Measurements from ENCODE around the gene SPEM3. TPM values are rescaled to one million over a fixed set of nuclear protein-coding genes. Genes with fewer than 3 reads are reported as not detected.

The SPEM3 gene
- total and polyA plus RNA-seq, 2 of the 13 experiments (the other 11 are each of a cell fraction or from before 2014, with no cell fraction given) = not detected

GRCh38 chr17:7463372-7463846 lies 34.8 kb downstream of the SPEM3 start (continued):
- TF ChIP-seq SRSF9 (IDR thresholded peaks at IDR 0.05; ENCODE audit: borderline replicate concordance, insufficient read depth, low read depth, low read length, poor library complexity, severe bottlenecking) = no peak
- no peak for TF ChIP-seq SRY (CRISPR knock-in tag; IDR thresholded peaks at IDR 0.05)
- TF ChIP-seq ATF7-NPFF (CRISPR knock-in tag; IDR thresholded peaks at IDR 0.05; ENCODE audit: low read depth) = no peak
- no peak for TF ChIP-seq ZNF569 (CRISPR knock-in tag; IDR thresholded peaks at IDR 0.05; ENCODE audit: borderline replicate concordance)

GRCh38 chr17:7464081-7464480 lies 35.4 kb downstream of the SPEM3 start:
- ChIA-PET CTCF (ENCODE audit: low intra/inter-chr PET ratio, low total read pairs) (no interaction called here), POLR2A (no interaction called here)
- intact Hi-C loops (cut with micrococcal nuclease; ENCODE audit: unreplicated experiment) = no loop called here
- ATAC-seq (no peak), FAIRE-seq (no peak), DNase-seq (ENCODE audit: low spot score) (no peak)
- H3K4me3 ChIP-seq (replicated peaks in 1 of 3; ENCODE audit: insufficient read depth in 1 of 3, low read depth in 2 of 3, low read length in 3 of 3) = no peak overlapping the region
- TF ChIP-seq SNAPC2 (CRISPR knock-in tag; IDR thresholded peaks at IDR 0.05) (no peak), HDAC1 (CRISPR knock-in tag; IDR thresholded peaks at IDR 0.05) (no peak), ZNF552 (CRISPR knock-in tag; IDR thresholded peaks at IDR 0.05; ENCODE audit: borderline replicate concordance) (no peak), NR3C1 (CRISPR knock-in tag; IDR thresholded peaks at IDR 0.05) (no peak), SKI (IDR thresholded peaks at IDR 0.05; ENCODE audit: partially characterized antibody) (no peak), ZNF766 (CRISPR knock-in tag; IDR thresholded peaks at IDR 0.05; ENCODE audit: borderline replicate concordance) (no peak), ATAD3A (CRISPR knock-in tag; IDR thresholded peaks at IDR 0.05) (no peak), ZZZ3 (CRISPR knock-in tag; IDR thresholded peaks at IDR 0.05; ENCODE audit: borderline replicate concordance) (no peak), MBNL3 (CRISPR knock-in tag; conservative IDR thresholded peaks at IDR 0.05) (no peak), JDP2 (CRISPR knock-in tag; IDR thresholded peaks at IDR 0.05; ENCODE audit: borderline replicate concordance) (no peak), HOXA3 (CRISPR knock-in tag; IDR thresholded peaks at IDR 0.05) (no peak), ZFP36 (IDR thresholded peaks at IDR 0.05; ENCODE audit: borderline replicate concordance, low read depth, low read length, partially characterized antibody) (no peak), ZNF160 (CRISPR knock-in tag; IDR thresholded peaks at IDR 0.05) (no peak), GLMP (CRISPR knock-in tag; IDR thresholded peaks at IDR 0.05; ENCODE audit: borderline replicate concordance) (no peak), ZNF484 (CRISPR knock-in tag; IDR thresholded peaks at IDR 0.05; ENCODE audit: borderline replicate concordance, low read depth) (no peak)
- peaks cover 14% of the 10 kb centered on the region; the same call in 1 of the 2 replicates for H3K4me1 ChIP-seq (ENCODE audit: insufficient read depth, low read length)
- no peak overlapping the region for H3K9ac ChIP-seq (ENCODE audit: insufficient read depth, low read depth, low read length)
- H2AFZ ChIP-seq (ENCODE audit: low read length) = no peak overlapping the region
- H3K9me3 ChIP-seq (ENCODE audit: low read length) = no peaks in the 10 kb centered on the region
- H4K20me1 ChIP-seq (ENCODE audit: insufficient read depth, low read length) = peaks cover 8% of the 10 kb centered on the region; the same call in 1 of the 2 replicates
- no peaks in the 10 kb centered on the region for H3K79me2 ChIP-seq (ENCODE audit: insufficient read depth, low read length)
- in situ Hi-C loops (cut with HindIII; ENCODE audit: extremely low pct_ligation_motif_present, low pct_unique_long_range_greater_than_20kb) = no loop called here
- H3K36me3 ChIP-seq (replicated peaks in 1 of 2; ENCODE audit: control insufficient read depth in 1 of 2, insufficient read depth in 2 of 2, low read length in 2 of 2) = peaks cover 0 to 2% of the 10 kb centered on the region in 2 experiments; a peak in 3 of 5 replicates
- no peaks in the 10 kb centered on the region for H3K27me3 ChIP-seq (ENCODE audit: control insufficient read depth in 1 of 2, insufficient read depth in 2 of 2, low read length in 2 of 2)
- no peak overlapping the region for H3K4me2 ChIP-seq (ENCODE audit: low read depth, low read length)
- 89% methylated on average over 7 of the region's 9 CpGs for WGBS (ENCODE audit: low lambda C conversion rate)
- BruUV-seq (replicated peaks) = no TSS peak
- H3K27ac ChIP-seq (ENCODE audit: extremely low read length, insufficient read depth, low read length) = no peak overlapping the region

All from HepG2 (cell line).